HEK293 (cell line): ENCODE data around the gene PUS7.

Source experiments
- AEBP2 ChIP-seq: fragments of 450-650 bp; formaldehyde crosslinking; IDR thresholded peaks from 2 replicates; pipeline ENCODE4 v1.5.1; 2016; ENCODE audit warnings: missing biosample characterization, missing genetic modification characterization, borderline replicate concordance
- BCL11A ChIP-seq: fragments of 450-650 bp; formaldehyde crosslinking; IDR thresholded peaks from 2 replicates; pipeline ENCODE4 v1.5.1; 2016; ENCODE audit warnings: low read depth, missing biosample characterization, missing genetic modification characterization
- CTCF ChIP-seq: fragments of 450-650 bp; formaldehyde crosslinking; IDR thresholded peaks from 2 replicates; pipeline ENCODE4 v1.5.1; 2016; ENCODE audit warnings: missing biosample characterization, missing genetic modification characterization
- EGR2 ChIP-seq: fragments of 450-650 bp; formaldehyde crosslinking; IDR thresholded peaks from 2 replicates; pipeline ENCODE4 v1.5.1; 2016; ENCODE audit warnings: low read depth, missing biosample characterization, missing genetic modification characterization
- GLI2 ChIP-seq: fragments of 450-650 bp; formaldehyde crosslinking; IDR thresholded peaks from 2 replicates; pipeline ENCODE4; 2017; ENCODE audit warnings: missing biosample characterization, missing genetic modification characterization, low read depth, borderline replicate concordance
- KLF10 ChIP-seq: fragments of 450-650 bp; IDR thresholded peaks from 2 replicates; pipeline ENCODE4 v1.5.1; 2018; ENCODE audit warnings: missing biosample characterization, mild to moderate bottlenecking, missing genetic modification characterization
- MEIS1 ChIP-seq: sonication (generic); formaldehyde crosslinking; IDR thresholded peaks from 2 replicates; pipeline ENCODE4 v1.8.1; 2022; ENCODE audit warnings: missing genetic modification reagents, mild to moderate bottlenecking, borderline replicate concordance
- PATZ1 ChIP-seq: fragments of 450-650 bp; formaldehyde crosslinking; IDR thresholded peaks from 2 replicates; pipeline ENCODE4 v1.5.1; 2016; ENCODE audit warnings: missing biosample characterization, missing genetic modification characterization
- SALL2 ChIP-seq: fragments of 450-650 bp; formaldehyde crosslinking; IDR thresholded peaks from 2 replicates; pipeline ENCODE4 v1.5.0; 2017; ENCODE audit warnings: missing biosample characterization, mild to moderate bottlenecking, missing genetic modification characterization, borderline replicate concordance
- SP2 ChIP-seq: fragments of 450-650 bp; formaldehyde crosslinking; IDR thresholded peaks from 2 replicates; pipeline ENCODE4 v1.5.1; 2016; ENCODE audit warnings: missing biosample characterization, missing genetic modification characterization
- WT1 ChIP-seq: fragments of 450-650 bp; formaldehyde crosslinking; IDR thresholded peaks from 2 replicates; pipeline ENCODE4 v1.5.1; 2016; ENCODE audit warnings: missing biosample characterization, missing genetic modification characterization
- YY2 ChIP-seq: fragments of 450-650 bp; formaldehyde crosslinking; IDR thresholded peaks from 2 replicates; pipeline ENCODE4 v1.5.1; 2016; ENCODE audit warnings: missing biosample characterization, missing genetic modification characterization
- ZBTB11 ChIP-seq: fragments of 450-650 bp; formaldehyde crosslinking; conservative IDR thresholded peaks from 2 replicates; pipeline ENCODE4 v1.5.1; 2016; ENCODE audit warnings: low read depth, missing biosample characterization, missing genetic modification characterization
- ZBTB48 ChIP-seq: fragments of 450-650 bp; formaldehyde crosslinking; IDR thresholded peaks from 2 replicates; pipeline ENCODE4 v1.5.1; 2016; ENCODE audit warnings: missing biosample characterization, missing genetic modification characterization
- ZBTB8A ChIP-seq: fragments of 450-650 bp; formaldehyde crosslinking; IDR thresholded peaks from 2 replicates; pipeline ENCODE4 v1.5.1; 2016; ENCODE audit warnings: missing biosample characterization, missing genetic modification characterization
- ZEB2 ChIP-seq: fragments of 450-650 bp; formaldehyde crosslinking; IDR thresholded peaks from 2 replicates; pipeline ENCODE4 v1.5.1; 2016; ENCODE audit warnings: missing biosample characterization, missing genetic modification characterization
- ZFP69B ChIP-seq: fragments of 450-650 bp; formaldehyde crosslinking; IDR thresholded peaks from 2 replicates; pipeline ENCODE4 v1.5.1; 2016; ENCODE audit warnings: missing biosample characterization, missing genetic modification characterization
- ZNF140 ChIP-seq: fragments of 450-650 bp; formaldehyde crosslinking; IDR thresholded peaks from 2 replicates; pipeline ENCODE4 v1.5.1; 2016; ENCODE audit warnings: missing biosample characterization, missing genetic modification characterization
- ZNF169 ChIP-seq: fragments of 450-650 bp; formaldehyde crosslinking; IDR thresholded peaks from 2 replicates; pipeline ENCODE4 v1.5.1; 2016; ENCODE audit warnings: missing biosample characterization, missing genetic modification characterization
- ZNF2 ChIP-seq: fragments of 450-650 bp; formaldehyde crosslinking; IDR thresholded peaks from 2 replicates; pipeline ENCODE4 v1.5.1; 2016; ENCODE audit warnings: missing biosample characterization, missing genetic modification characterization
- ZNF274 ChIP-seq, 2 experiments: fragments of 200-500 bp in 1 of 2; fragments of 450-650 bp in 1 of 2; sonication (Bioruptor generic) in 1 of 2; formaldehyde crosslinking in 1 of 2; IDR thresholded peaks; 2 replicates each; pipeline versions ENCODE4 v1.5.1 to v1.6.1; 2014 to 2016; ENCODE audit warnings: borderline replicate concordance in 1 of 2, inconsistent platforms in 1 of 2, low read length in 1 of 2, missing biosample characterization in 1 of 2, missing genetic modification characterization in 1 of 2
- ZNF311 ChIP-seq: fragments of 450-650 bp; formaldehyde crosslinking; IDR thresholded peaks from 2 replicates; pipeline ENCODE4 v1.5.1; 2017; ENCODE audit warnings: missing biosample characterization, missing genetic modification characterization, borderline replicate concordance
- ZNF335 ChIP-seq: fragments of 450-650 bp; formaldehyde crosslinking; conservative IDR thresholded peaks from 2 replicates; pipeline ENCODE4 v1.5.1; 2016; ENCODE audit warnings: missing biosample characterization, missing genetic modification characterization
- ZNF488 ChIP-seq: fragments of 450-650 bp; formaldehyde crosslinking; IDR thresholded peaks from 2 replicates; pipeline ENCODE4 v1.5.1; 2016; ENCODE audit warnings: missing biosample characterization, missing genetic modification characterization
- ZNF580 ChIP-seq: fragments of 450-650 bp; formaldehyde crosslinking; IDR thresholded peaks from 2 replicates; pipeline ENCODE4 v1.5.1; 2016; ENCODE audit warnings: missing biosample characterization, missing genetic modification characterization
- ZNF600 ChIP-seq: fragments of 450-650 bp; formaldehyde crosslinking; IDR thresholded peaks from 2 replicates; pipeline ENCODE4 v1.5.1; 2016; ENCODE audit warnings: missing biosample characterization, missing genetic modification characterization
- ZNF692 ChIP-seq: fragments of 450-650 bp; formaldehyde crosslinking; IDR thresholded peaks from 2 replicates; pipeline ENCODE4 v1.5.1; 2016; ENCODE audit warnings: missing biosample characterization, missing genetic modification characterization
- ZNF707 ChIP-seq: fragments of 450-650 bp; formaldehyde crosslinking; IDR thresholded peaks from 2 replicates; pipeline ENCODE4 v1.5.1; 2016; ENCODE audit warnings: missing biosample characterization, missing genetic modification characterization

Gene PUS7

GRCh38 chr7:105521027-105521716 is 899 bp downstream of the PUS7 start (continued):
- TF ChIP-seq ZNF140 (tag by site-specific recombination) (no peak), GLI2 (tag by site-specific recombination) (no peak), ZNF488 (tag by site-specific recombination) (no peak), SALL2 (tag by site-specific recombination) (no peak), ZNF311 (no peak), SP2 (peak; percentile 53), ZBTB8A (tag by site-specific recombination) (peak; percentile 61; the same call in 1 of the 2 replicates), CTCF (peak; percentile 22; the same call in 1 of the 2 replicates), ZNF600 (tag by site-specific recombination) (peak; percentile 91), PATZ1 (tag by site-specific recombination) (no peak), YY2 (tag by site-specific recombination) (no peak), ZBTB48 (tag by site-specific recombination) (peak; percentile 99), ZNF707 (tag by site-specific recombination) (no peak), ZNF692 (tag by site-specific recombination) (peak; percentile 96), KLF10 (tag by site-specific recombination) (no peak), ZFP69B (peak; percentile 88), WT1 (tag by site-specific recombination) (peak; percentile 40), BCL11A (tag by site-specific recombination) (no peak), ZEB2 (tag by site-specific recombination) (0 out of 2 replicates have a peak, but pooled peaks have one; percentile 29), ZNF2 (tag by site-specific recombination) (peak; percentile 43; the same call in 1 of the 2 replicates), ZNF274 (IDR thresholded peaks at IDR 0.05; ENCODE audit: low read length) (no peak), ZNF274 (tag by site-specific recombination; IDR thresholded peaks at IDR 0.05; ENCODE audit: borderline replicate concordance) (no peak), EGR2 (tag by site-specific recombination) (peak; percentile 59; the same call in 1 of the 2 replicates), ZNF580 (no peak), ZNF335 (tag by site-specific recombination) (peak; percentile 80), AEBP2 (tag by site-specific recombination) (no peak), ZNF169 (tag by site-specific recombination) (no peak), MEIS1 (CRISPR knock-in tag) (no peak), ZBTB11 (tag by site-specific recombination) (no peak)
